ENCODE data around the gene KIF1B. TPM values are rescaled to one million over a fixed set of nuclear protein-coding genes. Genes with fewer than 3 reads are reported as not detected.

The KIF1B gene
- total RNA-seq, 1 experiment from 2014 or later, result 22.7 TPM

- BruUV-seq (replicated peaks), result no TSS peak
- ChIA-PET POLR2A (ENCODE audit: unreplicated experiment) (no interaction called here), CTCF (no interaction called here)
- Histone ChIP-seq H2AFZ (no peak overlapping the region), H3K9me3 (ENCODE audit: insufficient read depth, low read depth) (no peaks in the 10 kb centered on the region), H3F3A (ENCODE audit: insufficient read depth, low read depth) (no peaks in the 10 kb centered on the region), H3K4me2 (no peak overlapping the region), H3K9me2 (ENCODE audit: insufficient read depth) (no peaks in the 10 kb centered on the region), H3K4me1 (replicated peaks; ENCODE audit: insufficient read depth) (no peaks in the 10 kb centered on the region), H3K4me3 (no peak overlapping the region), H3K79me2 (ENCODE audit: low read depth) (peaks cover 15% of the 10 kb centered on the region; the same call in 1 of the 2 replicates), H4K20me1 (ENCODE audit: insufficient read depth) (no peaks in the 10 kb centered on the region), H3K27me3 (ENCODE audit: insufficient read depth, low read depth) (no peaks in the 10 kb centered on the region), H3K36me3 (ENCODE audit: low read depth) (no peaks in the 10 kb centered on the region), H3K27ac (no peak overlapping the region)
- intact Hi-C loops (cut with micrococcal nuclease; ENCODE audit: unreplicated experiment), result no loop called here
- TF ChIP-seq CTCF (conservative IDR thresholded peaks at IDR 0.05), result no peak
- TF ChIP-seq EZH2 (IDR thresholded peaks at IDR 0.05; ENCODE audit: low read depth), result no peak
- no peak for DNase-seq
Observed at GRCh38 chr1:10229903-10230302, 19.5 kb downstream of the KIF1B start.

- Histone ChIP-seq H3K36me3 (ENCODE audit: low read depth) (no peaks in the 10 kb centered on the region), H3K9me3 (ENCODE audit: insufficient read depth, low read depth) (no peaks in the 10 kb centered on the region), H2AFZ (no peak overlapping the region), H4K20me1 (ENCODE audit: insufficient read depth) (no peaks in the 10 kb centered on the region), H3K27me3 (ENCODE audit: insufficient read depth, low read depth) (no peaks in the 10 kb centered on the region), H3K27ac (no peak overlapping the region), H3K4me1 (replicated peaks; ENCODE audit: insufficient read depth) (no peaks in the 10 kb centered on the region), H3K9me2 (ENCODE audit: insufficient read depth) (no peaks in the 10 kb centered on the region), H3F3A (ENCODE audit: insufficient read depth, low read depth) (0 out of 2 replicates have a peak, but pooled peaks cover 3% of the 10 kb centered on the region), H3K79me2 (ENCODE audit: low read depth) (0 out of 2 replicates have a peak, but pooled peaks cover 11% of the 10 kb centered on the region), H3K4me2 (no peak overlapping the region), H3K4me3 (no peak overlapping the region)
- no TSS peak for BruUV-seq (replicated peaks)
- POLR2A ChIA-PET (ENCODE audit: unreplicated experiment), result no interaction called here
- CTCF ChIA-PET, result no interaction called here
- TF ChIP-seq CTCF (conservative IDR thresholded peaks at IDR 0.05) (no peak), EZH2 (IDR thresholded peaks at IDR 0.05; ENCODE audit: low read depth) (no peak)
- DNase-seq, result no peak
- intact Hi-C loops (cut with micrococcal nuclease; ENCODE audit: unreplicated experiment), result no loop called here
Observed at GRCh38 chr1:10232163-10232562, 21.8 kb downstream of the KIF1B start.

- TF ChIP-seq CTCF (conservative IDR thresholded peaks at IDR 0.05) (no peak), EZH2 (IDR thresholded peaks at IDR 0.05; ENCODE audit: low read depth) (no peak)
- Histone ChIP-seq H3F3A (ENCODE audit: insufficient read depth, low read depth) (0 out of 2 replicates have a peak, but pooled peaks cover 3% of the 10 kb centered on the region), H4K20me1 (ENCODE audit: insufficient read depth) (no peaks in the 10 kb centered on the region), H3K27me3 (ENCODE audit: insufficient read depth, low read depth) (no peaks in the 10 kb centered on the region), H3K4me1 (replicated peaks; ENCODE audit: insufficient read depth) (no peaks in the 10 kb centered on the region), H3K4me3 (no peak overlapping the region), H3K9me3 (ENCODE audit: insufficient read depth, low read depth) (no peaks in the 10 kb centered on the region), H3K79me2 (ENCODE audit: low read depth) (no peaks in the 10 kb centered on the region), H3K27ac (no peak overlapping the region), H2AFZ (no peak overlapping the region), H3K36me3 (ENCODE audit: low read depth) (no peaks in the 10 kb centered on the region), H3K9me2 (ENCODE audit: insufficient read depth) (no peaks in the 10 kb centered on the region), H3K4me2 (no peak overlapping the region)
- CTCF ChIA-PET, result interaction anchor here (0.6 kb wide), 1 partner anchor 13 kb away, joined by 18 read pairs; no protein-coding TSS in a partner anchor
- intact Hi-C loops (cut with micrococcal nuclease; ENCODE audit: unreplicated experiment), result no loop called here
- no peak for DNase-seq
- POLR2A ChIA-PET (ENCODE audit: unreplicated experiment), result no interaction called here
- no TSS peak for BruUV-seq (replicated peaks)
Observed at GRCh38 chr1:10236405-10237156, 26.2 kb downstream of the KIF1B start.
